ENCODE measurements around the gene HSD17B4. TPM values are rescaled to one million over a fixed set of nuclear protein-coding genes. Genes with fewer than 3 reads are reported as not detected.
"Not testable (repeated sequence)": the region's sequence is repeated elsewhere in the genome, so short reads cannot be mapped to it uniquely, and the experiment has no call there.

Gene HSD17B4
- total RNA-seq, 1 experiment from 2014 or later, result 269 TPM

DNA sequence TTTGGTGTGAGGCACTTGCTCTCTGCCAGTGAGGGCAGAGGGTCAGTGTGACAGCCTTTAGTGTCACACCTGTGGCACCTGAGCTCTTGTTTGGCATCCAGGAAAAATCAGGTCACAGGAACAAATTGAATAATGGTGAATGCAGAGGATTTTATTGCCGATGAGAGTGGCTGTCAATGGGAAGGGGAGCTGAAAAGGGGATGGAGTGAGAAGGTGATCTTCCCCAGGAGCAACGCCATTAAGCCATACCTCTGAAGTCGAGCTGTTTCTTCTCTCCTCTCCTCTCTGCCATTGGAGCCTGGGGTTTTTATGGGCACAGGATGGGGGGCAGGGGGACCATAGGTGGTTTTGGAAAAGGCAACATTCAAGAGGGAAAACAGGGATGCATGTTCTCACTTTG is 2.4 kb upstream of the HSD17B4 start:
- Histone ChIP-seq H2BK120ac (ENCODE audit: low read depth, low read length, poor library complexity, severe bottlenecking) (no peak overlapping the region), H3T11ph (ENCODE audit: low read length) (no peak overlapping the region), H3K4me2 (ENCODE audit: insufficient read depth, insufficient read length, low read length) (no peak overlapping the region), H3K23me2 (ENCODE audit: insufficient read length, low read depth, low read length, poor library complexity, severe bottlenecking) (peaks cover 7% of the 10 kb centered on the region), H3K79me2 (ENCODE audit: insufficient read depth, low read length) (peaks cover 12% of the 10 kb centered on the region; the same call in 1 of the 2 replicates), H3K4ac (ENCODE audit: low read depth, low read length) (no peak overlapping the region), H4K5ac (ENCODE audit: insufficient read length, low read depth, low read length) (no peak overlapping the region), H4K8ac (replicated peaks; ENCODE audit: insufficient read length, low read depth, low read length) (no peak overlapping the region), H2BK20ac (ENCODE audit: low read depth, low read length, poor library complexity, severe bottlenecking) (no peak overlapping the region), H2BK15ac (ENCODE audit: low read depth, low read length) (no peak overlapping the region), H2AK5ac (ENCODE audit: insufficient read length, low read length) (no peak overlapping the region), H3K27me3 (ENCODE audit: insufficient read depth, low read length) (no peaks in the 10 kb centered on the region), H3K4me1 (ENCODE audit: insufficient read depth, low read length) (0 out of 2 replicates have a peak, but pooled peaks cover 4% of the 10 kb centered on the region), H3K9me3 (ENCODE audit: control insufficient read depth, low read depth, low read length) (peaks cover 9% of the 10 kb centered on the region), H3K79me1 (ENCODE audit: insufficient read depth, low read depth, low read length, poor library complexity, severe bottlenecking) (no peaks in the 10 kb centered on the region), H2BK5ac (ENCODE audit: insufficient read length, low read length) (no peak overlapping the region), H3K27ac (ENCODE audit: insufficient read length, low read depth, low read length) (no peak overlapping the region), H3K14ac (ENCODE audit: insufficient read depth, low read length) (no peak overlapping the region), H3K23ac (ENCODE audit: insufficient read length, low read depth, low read length) (no peak overlapping the region), H2BK12ac (ENCODE audit: insufficient read length, low read depth, low read length) (no peak overlapping the region), H3K9ac (ENCODE audit: extremely low read depth, insufficient read length, low read length) (no peak overlapping the region), H4K91ac (ENCODE audit: insufficient read length, low read depth, low read length) (no peak overlapping the region), H3K18ac (ENCODE audit: insufficient read length, low read depth, low read length) (no peak overlapping the region), H2AFZ (ENCODE audit: low read length) (no peak overlapping the region), H4K20me1 (ENCODE audit: control insufficient read depth, insufficient read depth, insufficient read length) (no peaks in the 10 kb centered on the region), H3K56ac (ENCODE audit: insufficient read length, low read depth, low read length) (no peak overlapping the region)
- peaks cover 16 to 31% (median 20%) of the 10 kb centered on the region in 3 experiments for H3K36me3 Mint-ChIP-seq (ENCODE audit: insufficient read depth in 1 of 3, low read depth in 3 of 3)
- no peak for DNase-seq
- H3K4me3 Mint-ChIP-seq, result no peak overlapping the region
- peaks cover 26 to 27% of the 10 kb centered on the region in 2 experiments for H3K9me3 Mint-ChIP-seq
- TF ChIP-seq, protein P1, sequence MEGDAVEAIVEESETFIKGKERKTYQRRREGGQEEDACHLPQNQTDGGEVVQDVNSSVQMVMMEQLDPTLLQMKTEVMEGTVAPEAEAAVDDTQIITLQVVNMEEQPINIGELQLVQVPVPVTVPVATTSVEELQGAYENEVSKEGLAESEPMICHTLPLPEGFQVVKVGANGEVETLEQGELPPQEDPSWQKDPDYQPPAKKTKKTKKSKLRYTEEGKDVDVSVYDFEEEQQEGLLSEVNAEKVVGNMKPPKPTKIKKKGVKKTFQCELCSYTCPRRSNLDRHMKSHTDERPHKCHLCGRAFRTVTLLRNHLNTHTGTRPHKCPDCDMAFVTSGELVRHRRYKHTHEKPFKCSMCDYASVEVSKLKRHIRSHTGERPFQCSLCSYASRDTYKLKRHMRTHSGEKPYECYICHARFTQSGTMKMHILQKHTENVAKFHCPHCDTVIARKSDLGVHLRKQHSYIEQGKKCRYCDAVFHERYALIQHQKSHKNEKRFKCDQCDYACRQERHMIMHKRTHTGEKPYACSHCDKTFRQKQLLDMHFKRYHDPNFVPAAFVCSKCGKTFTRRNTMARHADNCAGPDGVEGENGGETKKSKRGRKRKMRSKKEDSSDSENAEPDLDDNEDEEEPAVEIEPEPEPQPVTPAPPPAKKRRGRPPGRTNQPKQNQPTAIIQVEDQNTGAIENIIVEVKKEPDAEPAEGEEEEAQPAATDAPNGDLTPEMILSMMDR (conservative IDR thresholded peaks at IDR 0.05), result no peak
- H3K27ac Mint-ChIP-seq, result no peak overlapping the region
- H3K27me3 Mint-ChIP-seq (ENCODE audit: low read depth), result no peaks in the 10 kb centered on the region
- WGBS (ENCODE audit: extremely low coverage, insufficient read length, low lambda C conversion rate), result no CpG with 5 or more reads among the region's 3 CpGs
- H3K4me1 Mint-ChIP-seq, result peaks cover 25 to 27% of the 10 kb centered on the region in 2 experiments

DNA sequence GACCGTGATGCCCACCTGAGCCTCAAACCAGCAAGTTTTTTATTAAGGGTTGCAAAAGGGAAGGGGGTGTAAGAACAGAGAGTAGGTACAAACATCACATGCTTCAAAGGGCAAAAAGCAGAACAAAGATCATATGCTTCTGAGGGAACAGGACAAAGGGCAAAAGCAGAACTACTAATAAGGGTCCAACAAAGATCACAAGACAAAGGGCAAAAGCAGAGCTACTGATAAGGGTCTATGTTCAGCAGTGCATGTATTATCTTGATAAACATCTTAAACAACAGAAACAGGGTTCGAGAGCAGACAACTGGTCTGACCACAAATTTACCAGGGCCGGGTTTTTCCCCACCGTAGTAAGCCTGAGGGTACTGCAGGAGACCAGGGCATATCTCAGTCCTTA is 1.7 kb upstream of the HSD17B4 start:
- not testable (repeated sequence) for H3T11ph ChIP-seq (ENCODE audit: low read length); H2BK120ac ChIP-seq (ENCODE audit: low read depth, low read length, poor library complexity, severe bottlenecking); H3K14ac ChIP-seq (ENCODE audit: insufficient read depth, low read length); H3K4me2 ChIP-seq (ENCODE audit: insufficient read depth, insufficient read length, low read length); H2BK15ac ChIP-seq (ENCODE audit: low read depth, low read length); H3K23ac ChIP-seq (ENCODE audit: insufficient read length, low read depth, low read length); H4K8ac ChIP-seq (replicated peaks; ENCODE audit: insufficient read length, low read depth, low read length); DNase-seq; H3K56ac ChIP-seq (ENCODE audit: insufficient read length, low read depth, low read length); H3K27me3 ChIP-seq (ENCODE audit: insufficient read depth, low read length); H3K23me2 ChIP-seq (ENCODE audit: insufficient read length, low read depth, low read length, poor library complexity, severe bottlenecking); H3K4me1 ChIP-seq (ENCODE audit: insufficient read depth, low read length); H3K9me3 ChIP-seq (ENCODE audit: control insufficient read depth, low read depth, low read length); H3K27ac ChIP-seq (ENCODE audit: insufficient read length, low read depth, low read length); H2BK20ac ChIP-seq (ENCODE audit: low read depth, low read length, poor library complexity, severe bottlenecking); H2BK5ac ChIP-seq (ENCODE audit: insufficient read length, low read length); H3K9ac ChIP-seq (ENCODE audit: extremely low read depth, insufficient read length, low read length); H2AFZ ChIP-seq (ENCODE audit: low read length); H4K20me1 ChIP-seq (ENCODE audit: control insufficient read depth, insufficient read depth, insufficient read length); H3K18ac ChIP-seq (ENCODE audit: insufficient read length, low read depth, low read length); H3K27me3 Mint-ChIP-seq (ENCODE audit: low read depth); H4K5ac ChIP-seq (ENCODE audit: insufficient read length, low read depth, low read length); H2BK12ac ChIP-seq (ENCODE audit: insufficient read length, low read depth, low read length); H3K4me3 Mint-ChIP-seq; H3K79me1 ChIP-seq (ENCODE audit: insufficient read depth, low read depth, low read length, poor library complexity, severe bottlenecking); H3K27ac Mint-ChIP-seq; H4K91ac ChIP-seq (ENCODE audit: insufficient read length, low read depth, low read length); H3K4ac ChIP-seq (ENCODE audit: low read depth, low read length); H2AK5ac ChIP-seq (ENCODE audit: insufficient read length, low read length)
- Mint-ChIP-seq H3K9me3 (peaks cover 26 to 27% of the 10 kb centered on the region in 2 experiments), H3K4me1 (peaks cover 23 to 25% of the 10 kb centered on the region in 2 experiments), H3K36me3 (ENCODE audit: insufficient read depth in 1 of 3, low read depth in 3 of 3) (peaks cover 16 to 31% (median 20%) of the 10 kb centered on the region in 3 experiments)
- H3K79me2 ChIP-seq (ENCODE audit: insufficient read depth, low read length), result peaks cover 12% of the 10 kb centered on the region; the same call in 1 of the 2 replicates
- WGBS (ENCODE audit: extremely low coverage, insufficient read length, low lambda C conversion rate), result no CpG with 5 or more reads among the region's 4 CpGs

Measured in H9 (cell line).